HepG2 (cell line): ENCODE measurements around the gene BTK. TPM values are rescaled to one million over a fixed set of nuclear protein-coding genes. Genes with fewer than 3 reads are reported as not detected.

ENCODE experiments used
- ARID5B ChIP-seq: IDR thresholded peaks from 2 replicates; pipeline ENCODE4 v1.4.0; 2020; ENCODE audit warnings: mild to moderate bottlenecking, missing genetic modification reagents
- TSC22D2 ChIP-seq: sonication (generic); formaldehyde crosslinking; IDR thresholded peaks from 2 replicates; pipeline ENCODE4 v1.5.1; 2020; ENCODE audit warnings: missing genetic modification reagents, mild to moderate bottlenecking, borderline replicate concordance
- polyA plus RNA-seq, 8 experiments: library from polyadenylated mRNA; depleted of rRNA in 3 of 8; stranded (reverse) in 7 of 8; unstranded in 1 of 8; fragments of >200 nt; fragmentation: Illumina TruSeq in 4 of 8; extraction: Trizol in 4 of 8; gene quantifications; 2 replicates each; pipeline versions ENCODE4 v1.2.1 to v1.2.3, GENCODE V29; 2011 to 2016; ENCODE audit warnings: low read depth in 4 of 8, missing spikeins in 1 of 8, mixed read lengths in 1 of 8; ENCODE audit not compliant: insufficient read depth in 1 of 8
- total RNA-seq, 5 experiments: library from RNA; depleted of rRNA; stranded (reverse); fragments of >200 nt; fragmentation: Illumina TruSeq; extraction: Trizol; gene quantifications; 2 replicates each; pipeline ENCODE4 v1.2.3, GENCODE V29; 2016; ENCODE audit warnings: low read depth in 1 of 5
- TF ChIP-seq, protein P1 (sequence below): sonication (generic); formaldehyde crosslinking; IDR thresholded peaks from 2 replicates; pipeline ENCODE4 v1.5.1; 2020; ENCODE audit warnings: mild to moderate bottlenecking, missing genetic modification reagents, moderate library complexity

The BTK gene
- total and polyA plus RNA-seq, 2 of the 13 experiments (the other 11 are each of a cell fraction or from before 2014, with no cell fraction given) = not detected

DNA sequence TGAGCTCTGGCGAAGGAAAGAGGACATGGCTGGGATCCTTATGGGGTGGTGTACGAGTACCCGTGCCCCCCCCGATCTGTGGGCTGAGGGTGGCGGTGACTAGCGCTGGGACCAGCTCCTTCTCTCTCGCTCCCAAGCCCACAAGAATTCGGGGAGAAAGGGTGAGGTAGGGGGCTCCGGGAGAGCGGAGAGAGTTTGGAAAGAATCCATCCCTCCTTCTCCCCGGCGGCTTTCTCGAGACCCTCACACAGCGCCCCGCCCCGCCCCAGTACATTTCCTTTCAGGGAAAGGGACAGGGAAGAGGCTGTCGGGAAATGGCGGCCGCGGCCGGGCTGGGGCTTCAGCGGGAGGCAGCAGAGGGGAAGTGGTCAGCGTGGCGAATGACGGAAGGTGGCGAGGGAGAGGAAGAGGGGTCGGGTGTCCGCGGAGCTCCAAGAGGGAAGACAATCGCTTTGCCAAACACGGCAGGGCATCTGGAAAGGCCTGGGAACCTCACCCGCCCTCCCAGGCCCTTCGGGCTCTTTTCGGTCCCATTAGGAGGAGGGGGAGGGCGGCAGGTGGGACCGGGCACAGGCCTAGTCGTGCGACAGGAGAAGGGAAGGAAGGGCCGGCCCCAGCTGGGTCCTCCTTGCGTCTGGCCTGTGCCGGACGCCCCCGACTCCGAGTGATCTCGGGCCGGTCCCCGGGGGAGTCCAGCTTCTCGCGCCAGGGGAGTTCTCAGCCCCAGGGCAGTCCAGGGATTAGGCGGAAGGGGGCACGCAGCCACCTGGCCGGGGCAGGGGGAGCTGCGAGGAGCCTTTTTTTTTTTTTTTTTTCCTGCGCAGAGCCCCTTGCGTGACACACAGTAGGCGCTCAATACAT is 32.2 kb upstream of the BTK start (continued):
- TF ChIP-seq, protein P1, sequence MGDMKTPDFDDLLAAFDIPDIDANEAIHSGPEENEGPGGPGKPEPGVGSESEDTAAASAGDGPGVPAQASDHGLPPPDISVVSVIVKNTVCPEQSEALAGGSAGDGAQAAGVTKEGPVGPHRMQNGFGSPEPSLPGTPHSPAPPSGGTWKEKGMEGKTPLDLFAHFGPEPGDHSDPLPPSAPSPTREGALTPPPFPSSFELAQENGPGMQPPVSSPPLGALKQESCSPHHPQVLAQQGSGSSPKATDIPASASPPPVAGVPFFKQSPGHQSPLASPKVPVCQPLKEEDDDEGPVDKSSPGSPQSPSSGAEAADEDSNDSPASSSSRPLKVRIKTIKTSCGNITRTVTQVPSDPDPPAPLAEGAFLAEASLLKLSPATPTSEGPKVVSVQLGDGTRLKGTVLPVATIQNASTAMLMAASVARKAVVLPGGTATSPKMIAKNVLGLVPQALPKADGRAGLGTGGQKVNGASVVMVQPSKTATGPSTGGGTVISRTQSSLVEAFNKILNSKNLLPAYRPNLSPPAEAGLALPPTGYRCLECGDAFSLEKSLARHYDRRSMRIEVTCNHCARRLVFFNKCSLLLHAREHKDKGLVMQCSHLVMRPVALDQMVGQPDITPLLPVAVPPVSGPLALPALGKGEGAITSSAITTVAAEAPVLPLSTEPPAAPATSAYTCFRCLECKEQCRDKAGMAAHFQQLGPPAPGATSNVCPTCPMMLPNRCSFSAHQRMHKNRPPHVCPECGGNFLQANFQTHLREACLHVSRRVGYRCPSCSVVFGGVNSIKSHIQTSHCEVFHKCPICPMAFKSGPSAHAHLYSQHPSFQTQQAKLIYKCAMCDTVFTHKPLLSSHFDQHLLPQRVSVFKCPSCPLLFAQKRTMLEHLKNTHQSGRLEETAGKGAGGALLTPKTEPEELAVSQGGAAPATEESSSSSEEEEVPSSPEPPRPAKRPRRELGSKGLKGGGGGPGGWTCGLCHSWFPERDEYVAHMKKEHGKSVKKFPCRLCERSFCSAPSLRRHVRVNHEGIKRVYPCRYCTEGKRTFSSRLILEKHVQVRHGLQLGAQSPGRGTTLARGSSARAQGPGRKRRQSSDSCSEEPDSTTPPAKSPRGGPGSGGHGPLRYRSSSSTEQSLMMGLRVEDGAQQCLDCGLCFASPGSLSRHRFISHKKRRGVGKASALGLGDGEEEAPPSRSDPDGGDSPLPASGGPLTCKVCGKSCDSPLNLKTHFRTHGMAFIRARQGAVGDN = no peak
- TF ChIP-seq TSC22D2 (CRISPR knock-in tag) = no peak
- no peak for TF ChIP-seq ARID5B (CRISPR knock-in tag)
- TF ChIP-seq, all 625 proteins: peak for 0
